NCI-H1105 (cell line): Measurements from ENCODE around the gene ARHGDIB.

Experiments
- DNase-seq: peaks from one replicate; lab custom pipeline; 2025; lab: John Stamatoyannopoulos, UW

ARHGDIB gene

DNA sequence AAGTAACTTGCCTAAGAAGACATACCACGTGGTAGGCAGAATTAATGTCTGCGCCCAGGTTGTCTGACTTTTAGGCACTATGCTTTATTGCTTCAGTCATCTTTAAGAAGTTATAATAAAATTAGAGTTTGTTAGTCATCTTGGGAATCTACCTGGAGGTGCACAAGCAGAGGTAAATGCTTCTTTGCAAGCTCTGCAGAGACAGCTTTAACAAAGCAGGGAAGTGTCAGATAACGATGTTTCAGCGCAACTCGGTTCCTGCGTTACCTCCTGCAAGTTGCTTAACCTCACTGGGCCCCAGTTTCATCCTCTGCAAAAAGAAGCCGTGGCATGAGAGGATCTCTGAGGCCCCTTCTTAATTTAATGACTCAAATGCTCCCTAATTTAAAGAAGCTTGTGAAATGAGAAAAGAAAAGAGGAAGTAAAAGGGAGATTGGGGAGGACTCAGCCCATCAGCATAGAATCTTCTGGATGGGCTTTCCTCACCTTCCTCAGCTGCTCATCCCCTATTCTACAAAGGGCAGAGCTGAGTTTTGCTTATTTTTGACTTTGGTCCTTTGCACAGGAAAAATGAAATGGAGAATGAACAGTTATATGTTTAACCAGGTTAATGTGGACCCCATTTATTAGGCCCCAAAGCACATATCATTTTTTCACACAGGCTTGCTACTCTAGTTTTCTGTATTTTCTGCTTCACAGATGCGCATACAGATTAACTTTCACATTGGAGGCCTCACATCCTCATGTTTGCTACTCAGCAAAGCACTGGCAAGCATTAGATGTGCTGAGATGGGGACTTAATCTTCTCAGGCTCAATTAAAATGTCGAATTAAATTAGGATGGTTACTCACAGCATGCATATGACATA, 5.1 kb downstream of the ARHGDIB start:
- no peak for DNase-seq

DNA sequence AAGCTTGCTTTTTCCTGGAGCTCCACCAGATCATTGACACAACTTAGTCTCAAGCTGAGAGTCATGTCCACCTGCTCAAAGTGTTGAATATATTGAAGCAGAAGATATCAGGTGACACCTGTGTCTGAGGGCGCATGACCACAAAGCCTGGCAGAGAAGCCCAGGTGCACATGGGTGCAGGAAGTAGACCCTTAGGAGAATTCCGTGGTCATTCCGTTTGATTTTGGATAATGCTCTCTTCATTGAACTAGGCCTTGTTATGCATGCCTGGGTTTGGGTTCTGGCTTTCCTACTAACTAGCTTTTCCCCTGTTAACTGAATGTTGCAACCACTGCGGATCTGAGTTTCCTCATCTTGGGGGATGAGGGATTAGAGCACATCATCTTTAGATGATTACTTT, 7.1 kb downstream of the ARHGDIB start:
- DNase-seq: no peak

DNA sequence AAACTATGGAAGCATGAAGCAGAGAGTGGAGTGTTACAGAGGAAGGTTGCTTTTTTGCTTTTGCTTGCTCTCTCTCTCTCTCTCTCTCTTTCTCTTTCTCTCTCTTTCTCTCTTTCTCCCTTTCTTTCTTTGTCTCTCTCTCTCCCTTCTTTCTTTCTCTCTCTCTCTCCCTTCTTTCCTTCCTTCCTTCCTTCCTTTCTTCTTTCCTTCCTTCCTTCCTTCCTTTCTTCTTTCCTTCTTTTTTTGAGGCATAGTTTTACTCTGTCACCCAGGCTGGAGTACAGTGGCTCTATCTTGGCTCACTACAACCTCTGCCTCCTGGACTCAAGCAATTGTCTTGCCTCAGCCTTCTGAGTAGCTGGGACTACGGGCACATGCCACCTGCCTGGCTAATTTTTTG, 7.6 kb downstream of the ARHGDIB start:
- DNase-seq: no peak

DNA sequence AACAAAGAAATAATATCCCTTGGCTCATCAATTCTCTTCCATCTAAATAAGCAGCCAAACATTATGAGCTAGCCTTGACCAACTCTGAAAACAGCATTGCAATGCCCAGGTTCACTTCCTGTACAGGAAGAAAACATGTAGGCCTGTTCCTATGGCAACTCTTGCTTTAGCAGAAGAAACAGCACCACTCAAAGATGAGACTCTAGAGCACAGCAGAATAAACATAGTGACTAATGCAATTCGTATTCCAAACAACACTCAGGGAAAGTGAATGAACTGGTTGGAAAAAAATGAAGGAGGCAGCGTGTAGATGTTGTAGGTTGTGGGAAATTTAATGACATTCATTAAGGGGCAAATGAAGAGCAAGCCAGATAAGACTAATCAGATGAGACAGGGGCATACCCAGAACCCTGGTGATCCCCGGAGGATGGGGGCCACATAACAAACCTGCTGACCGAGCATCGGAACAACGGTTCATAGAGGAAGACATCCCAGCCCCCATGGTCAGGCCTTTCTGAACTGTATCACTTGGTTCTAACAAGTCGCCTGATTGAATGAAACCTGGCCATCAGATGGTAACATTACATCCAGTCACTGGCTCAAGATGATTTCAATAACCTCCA, 9.0 kb downstream of the ARHGDIB start:
- no peak for DNase-seq

DNA sequence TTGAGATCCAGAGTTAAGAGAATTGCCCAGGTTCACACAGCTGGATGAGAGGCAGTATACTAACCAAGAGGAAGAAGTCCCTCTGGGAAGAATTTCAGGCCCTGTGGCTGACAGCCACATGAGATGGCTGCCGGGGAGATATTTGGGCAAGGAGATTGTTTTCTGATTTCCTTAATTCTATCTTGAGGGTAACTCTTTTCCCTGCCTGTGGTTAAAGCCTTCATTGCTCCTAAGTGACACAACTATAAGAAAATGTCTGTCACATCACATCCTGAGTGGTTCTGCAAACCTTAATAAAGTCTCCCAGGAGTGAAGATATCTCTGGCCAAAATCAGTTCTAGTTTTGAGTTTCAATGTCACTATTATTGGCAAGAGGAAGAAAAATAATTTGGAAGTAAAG, 9.6 kb downstream of the ARHGDIB start:
- DNase-seq: no peak

DNA sequence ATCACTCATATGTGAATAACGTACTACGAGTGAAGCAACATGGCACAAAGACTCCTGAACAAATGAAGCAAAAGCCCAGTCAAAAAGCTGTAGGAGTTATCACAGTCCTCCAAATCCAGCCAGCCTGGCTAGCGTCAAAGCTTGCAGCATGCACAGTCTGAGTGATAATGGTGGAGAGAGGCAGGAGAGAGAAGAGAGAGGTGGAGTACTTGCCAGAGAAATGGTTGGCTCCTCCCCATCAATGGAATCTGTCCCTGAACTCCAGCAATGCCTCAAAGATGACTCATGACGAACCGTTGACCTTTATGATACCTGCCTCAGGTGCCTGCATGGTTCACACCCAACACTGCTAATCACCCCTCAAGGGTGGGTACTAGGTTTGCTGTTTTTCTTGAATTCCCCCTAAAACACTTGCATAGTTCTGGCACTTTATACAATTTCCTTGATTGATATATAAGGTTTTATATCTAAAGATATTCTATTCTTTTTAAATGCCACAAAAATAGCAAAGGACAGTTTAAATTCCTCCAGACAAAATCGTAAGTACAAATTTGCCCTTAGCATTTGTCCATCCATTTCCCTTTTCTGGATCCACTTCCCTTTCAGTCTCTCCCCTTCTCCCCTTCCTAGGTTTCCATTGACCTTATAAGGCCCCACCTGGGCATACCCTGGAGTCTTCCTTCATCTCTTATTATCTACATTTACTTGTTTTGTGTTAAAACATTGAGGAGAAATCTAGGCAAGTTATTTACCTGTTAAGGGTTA, 10.2 kb downstream of the ARHGDIB start:
- DNase-seq: no peak

DNA sequence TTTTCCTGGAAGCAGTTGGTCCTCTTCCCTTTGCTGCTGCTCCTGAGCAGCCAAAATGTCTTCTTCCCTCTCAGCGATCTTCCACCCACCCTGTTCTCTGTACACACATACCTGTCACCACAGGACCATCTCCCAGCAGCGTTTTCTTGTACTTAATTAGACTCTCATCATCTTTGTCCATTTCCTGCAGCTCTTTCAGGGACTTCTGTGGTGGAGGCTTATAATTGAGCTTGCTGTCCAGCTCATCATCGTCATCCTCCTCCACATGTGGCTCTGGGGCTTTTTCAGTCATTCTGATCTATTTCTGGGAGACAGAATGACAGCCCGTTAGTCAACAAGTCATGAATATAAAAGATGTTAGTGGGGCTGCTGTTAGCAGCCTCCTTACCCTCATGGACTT, 11.0 kb downstream of the ARHGDIB start:
- no peak for DNase-seq

DNA sequence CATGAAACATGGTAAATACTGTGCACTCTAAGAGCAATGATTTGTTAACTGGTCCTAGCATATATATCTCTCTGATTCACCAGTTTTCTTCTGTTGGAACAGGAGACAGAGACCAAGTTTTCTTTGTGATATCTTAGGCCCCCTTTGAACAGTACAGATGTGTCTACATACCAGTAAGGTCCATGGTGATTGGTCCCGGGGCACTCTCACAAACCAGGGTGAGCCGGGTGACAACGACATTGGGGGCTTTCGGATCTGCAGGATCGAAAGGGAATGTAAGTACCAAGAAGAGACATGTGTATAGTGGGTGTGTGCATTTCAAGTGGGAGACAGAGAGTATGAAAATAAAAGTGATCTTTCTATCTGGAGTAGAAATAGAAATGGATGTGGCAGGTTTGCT, 11.8 kb downstream of the ARHGDIB start:
- no peak for DNase-seq

DNA sequence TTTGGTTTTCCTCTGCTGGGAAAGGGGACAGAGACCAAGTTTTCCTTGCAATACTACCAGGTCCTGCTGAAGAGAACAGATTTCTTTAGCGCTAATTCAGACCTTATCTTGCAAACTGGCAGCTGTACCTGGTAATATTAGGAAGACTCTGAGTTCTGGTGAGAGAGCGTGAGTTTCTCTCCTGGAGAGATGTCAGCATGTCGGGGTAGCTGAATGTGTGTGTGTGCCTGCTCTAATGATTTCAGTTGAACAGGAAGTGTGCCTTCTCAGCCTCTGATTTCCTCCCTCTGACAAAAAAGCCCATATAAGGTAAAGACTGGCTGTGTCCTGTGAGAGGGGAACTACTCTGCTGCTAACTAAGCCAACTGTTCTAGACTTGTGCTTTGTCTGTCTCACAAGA, 12.7 kb downstream of the ARHGDIB start:
- no peak for DNase-seq

DNA sequence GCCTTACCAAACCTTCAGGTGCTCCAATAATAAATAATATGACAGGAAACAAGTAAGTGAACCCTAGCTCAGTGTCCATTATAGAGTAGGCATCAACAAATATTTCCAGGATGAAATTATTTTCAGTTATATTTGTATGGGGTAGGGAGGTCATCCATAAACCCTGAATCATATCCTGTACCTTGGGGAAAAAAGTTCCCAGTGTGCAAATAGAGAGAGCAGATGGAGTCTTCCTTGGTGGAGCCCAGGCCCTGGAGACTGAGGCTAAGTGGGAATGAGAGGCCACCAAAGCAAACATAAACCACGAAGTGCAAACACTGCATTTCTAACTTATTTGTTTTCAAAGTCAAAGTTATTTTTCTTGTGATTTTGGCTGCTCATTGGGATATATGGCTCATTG, 14.5 kb downstream of the ARHGDIB start:
- DNase-seq: no peak

DNA sequence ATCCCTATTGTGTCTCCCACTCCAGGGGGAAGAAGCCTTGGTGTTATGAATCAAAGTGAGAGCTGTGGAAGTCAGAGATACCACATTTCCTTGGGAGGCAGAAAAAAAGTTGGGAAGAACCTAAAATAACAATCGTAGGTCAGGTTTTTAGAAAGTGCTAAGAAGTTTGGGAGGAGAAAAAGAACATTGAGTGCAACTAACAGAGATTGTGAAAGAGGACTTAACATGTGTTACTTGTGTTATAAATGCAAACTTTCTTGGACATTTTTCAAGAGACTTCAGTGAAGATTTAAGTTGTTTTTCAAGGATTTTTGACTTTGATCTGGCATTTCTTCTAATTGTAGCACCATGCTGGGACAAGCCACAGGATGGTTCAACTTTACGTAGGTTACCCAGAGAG, 15.2 kb downstream of the ARHGDIB start:
- DNase-seq: no peak

DNA sequence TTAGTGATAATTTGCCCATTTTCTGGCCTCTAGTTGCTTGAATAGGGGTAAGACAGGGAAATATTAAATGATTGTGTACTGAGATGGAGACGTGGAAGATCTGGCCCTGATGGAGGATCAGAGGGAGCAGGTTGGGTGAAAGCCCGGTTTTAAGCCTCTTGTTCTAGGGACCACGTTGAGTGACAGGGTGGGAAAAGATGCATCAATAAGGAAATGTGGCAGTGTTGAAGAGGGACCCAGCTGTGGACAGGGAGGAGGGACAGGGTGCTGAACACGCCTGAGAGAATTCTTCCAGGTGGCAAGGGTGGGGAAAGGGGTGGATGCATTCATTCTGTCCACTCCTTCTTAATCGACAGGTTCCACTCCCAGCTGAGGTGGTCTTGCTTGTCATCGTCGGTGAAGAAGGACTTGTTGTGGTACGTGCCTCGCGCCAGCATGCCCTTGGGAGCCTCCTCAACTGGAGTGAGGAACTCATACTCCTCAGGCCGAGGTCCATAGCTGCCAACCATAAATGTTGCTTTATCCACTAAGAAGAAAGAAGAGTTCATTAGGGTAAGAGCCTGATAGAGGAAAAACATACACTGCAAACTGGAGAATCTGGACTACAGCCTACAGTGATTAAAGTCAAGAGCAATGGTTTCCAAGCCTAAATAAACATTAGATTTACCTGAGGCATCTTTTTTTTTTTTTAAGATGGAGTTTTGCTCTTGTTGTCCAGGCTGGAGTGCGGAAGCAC, 19.0 kb downstream of the ARHGDIB start:
- no peak for DNase-seq

DNA sequence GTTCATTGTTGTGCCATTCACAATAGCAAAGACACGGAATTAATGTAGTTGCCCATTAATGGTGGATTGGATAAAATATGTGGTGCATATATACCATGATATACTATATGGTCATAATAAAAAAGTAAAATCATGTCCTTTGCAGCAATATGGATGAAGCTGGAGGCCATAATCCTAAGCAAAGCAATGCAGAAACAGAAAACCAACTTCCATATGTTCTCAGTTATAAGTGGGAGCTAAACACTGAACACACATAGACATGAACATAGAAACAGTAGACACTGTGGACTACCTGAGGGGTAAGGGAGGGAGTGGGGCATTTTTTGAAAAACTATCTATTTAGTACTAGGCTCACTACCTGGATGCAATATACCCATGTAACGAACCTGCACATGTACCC, 20.0 kb downstream of the ARHGDIB start:
- no peak for DNase-seq

DNA sequence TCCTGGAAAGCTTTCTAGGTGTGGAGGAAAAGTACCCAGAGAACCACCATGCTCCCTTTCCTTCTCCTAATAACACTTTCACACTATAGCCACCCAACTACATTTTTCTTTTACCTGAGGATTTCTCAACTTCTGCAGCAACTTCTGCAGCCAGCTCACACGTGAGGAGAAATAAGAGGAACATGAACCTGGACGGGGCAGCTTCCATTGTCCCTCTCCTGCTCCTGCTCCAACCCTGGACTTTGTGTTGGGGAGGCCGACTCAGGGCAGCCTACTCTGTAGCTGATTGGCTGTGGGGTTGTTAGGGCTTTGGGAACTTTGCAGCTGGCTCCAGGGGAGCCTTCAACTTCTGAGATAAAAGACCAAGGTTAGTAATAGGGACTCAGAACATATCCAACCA, 23.1 kb downstream of the ARHGDIB start, which contains the start of gene ERP27:
Gene ERP27 (minus strand): TSS at position 237 of the 400 bp plus-strand sequence. CDS start 29 bp downstream, at position 208.
- no peak for DNase-seq

DNA sequence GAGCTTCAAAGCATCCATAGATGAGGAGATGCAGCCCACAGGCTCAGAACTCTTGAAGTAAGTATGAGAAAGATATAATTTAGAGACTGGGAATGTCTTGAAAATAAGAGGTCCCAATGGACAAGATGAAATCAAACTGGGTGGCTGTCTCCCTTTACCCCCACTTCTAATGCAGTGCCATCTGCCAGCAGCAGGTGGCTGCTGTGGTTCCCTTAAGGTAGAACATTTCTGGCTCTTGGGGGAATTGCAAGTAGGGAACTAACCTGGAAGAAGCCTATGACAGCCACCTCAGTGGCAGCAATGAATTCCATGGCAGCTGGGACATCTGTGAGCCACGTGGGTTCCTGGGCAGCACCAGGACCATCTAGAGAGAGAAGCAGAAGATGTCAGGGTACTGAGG, 23.7 kb downstream of the ARHGDIB start:
- no peak for DNase-seq

DNA sequence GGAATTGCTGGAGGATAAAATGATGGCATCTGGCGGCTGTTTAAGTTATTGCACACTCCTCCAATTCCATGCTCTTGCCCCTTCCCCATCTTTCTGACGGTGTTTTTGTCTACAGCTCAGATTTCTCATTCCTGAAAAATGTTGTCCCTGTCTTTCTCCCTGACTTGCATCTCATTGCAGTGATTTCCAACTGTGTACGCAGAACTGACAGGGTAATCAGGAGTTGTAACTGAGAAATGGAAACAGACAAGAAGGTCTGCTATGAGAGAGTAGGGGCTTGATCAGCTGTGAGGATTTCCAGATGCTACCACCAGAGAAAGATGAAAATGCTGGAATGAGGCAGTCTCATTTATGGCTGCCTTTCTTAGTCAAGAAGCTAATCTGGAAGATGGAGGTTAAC, 24.4 kb downstream of the ARHGDIB start:
- no peak for DNase-seq

DNA sequence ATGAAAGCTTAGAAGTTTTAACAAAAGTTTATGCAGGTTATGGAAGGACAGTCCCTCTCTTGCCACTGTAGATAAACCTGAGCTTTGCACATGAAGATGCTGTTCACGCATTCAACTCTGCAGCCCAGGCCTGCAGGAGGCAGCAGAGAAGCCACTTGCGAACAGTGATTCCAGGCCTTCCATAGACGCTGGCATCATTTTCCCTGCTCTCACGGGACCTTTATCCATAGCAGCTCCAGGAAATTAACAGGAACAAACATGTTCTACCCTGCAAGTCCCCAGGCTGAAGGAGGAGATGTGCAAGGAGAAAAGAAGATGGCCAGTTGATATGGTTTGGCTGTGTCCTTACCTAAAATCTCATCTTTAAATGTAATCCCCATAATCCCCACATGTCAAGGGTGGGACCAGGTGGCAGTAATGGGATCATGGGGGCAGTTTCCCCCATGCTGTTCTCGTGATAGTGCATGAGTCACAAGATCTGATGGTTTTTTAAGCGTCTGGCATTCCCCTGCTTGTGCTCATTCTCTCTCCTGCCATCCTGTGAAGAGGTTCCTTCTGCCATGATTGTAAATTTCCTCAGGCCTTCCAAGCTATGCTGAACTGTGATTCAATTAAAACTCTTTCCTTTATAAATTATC, 25.1 kb downstream of the ARHGDIB start:
- no peak for DNase-seq

DNA sequence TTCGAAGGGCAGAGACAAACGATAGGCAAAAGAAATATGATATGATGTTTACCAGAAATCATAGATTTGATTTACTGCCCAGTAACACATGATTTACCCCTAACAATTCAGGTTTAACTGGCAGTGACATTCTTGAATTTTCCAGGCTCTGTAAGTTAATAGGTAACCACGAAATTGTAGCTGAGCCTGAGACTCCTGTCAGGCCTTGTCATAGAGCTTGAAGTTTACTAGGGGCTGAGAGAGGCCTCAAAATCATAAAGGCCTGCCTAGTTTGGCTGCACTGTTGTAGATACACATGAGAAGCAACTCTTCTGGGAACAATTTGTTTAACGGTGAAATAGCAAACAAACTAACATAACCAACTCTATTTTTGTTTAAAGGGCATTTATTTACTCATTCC, 26.4 kb downstream of the ARHGDIB start:
- no peak for DNase-seq

DNA sequence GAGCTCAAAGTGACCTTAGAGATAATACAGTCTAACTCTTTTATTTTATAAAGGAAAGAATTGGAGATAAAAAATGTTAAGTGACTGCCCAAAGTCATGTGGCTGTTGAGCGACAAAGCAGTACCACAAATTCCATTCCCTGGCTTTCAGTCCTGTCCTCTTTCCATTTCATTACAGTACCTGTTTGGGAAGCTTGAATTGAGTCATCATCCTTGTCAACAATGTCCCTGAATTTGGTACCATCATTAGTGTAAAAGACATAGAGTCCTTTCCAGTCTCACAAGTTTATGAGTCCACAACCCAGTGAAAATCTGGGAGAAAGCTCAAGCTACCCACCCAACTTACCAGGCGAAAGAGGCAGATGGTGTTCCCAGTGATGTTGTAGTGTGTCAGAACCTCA, 26.9 kb downstream of the ARHGDIB start:
- no peak for DNase-seq

DNA sequence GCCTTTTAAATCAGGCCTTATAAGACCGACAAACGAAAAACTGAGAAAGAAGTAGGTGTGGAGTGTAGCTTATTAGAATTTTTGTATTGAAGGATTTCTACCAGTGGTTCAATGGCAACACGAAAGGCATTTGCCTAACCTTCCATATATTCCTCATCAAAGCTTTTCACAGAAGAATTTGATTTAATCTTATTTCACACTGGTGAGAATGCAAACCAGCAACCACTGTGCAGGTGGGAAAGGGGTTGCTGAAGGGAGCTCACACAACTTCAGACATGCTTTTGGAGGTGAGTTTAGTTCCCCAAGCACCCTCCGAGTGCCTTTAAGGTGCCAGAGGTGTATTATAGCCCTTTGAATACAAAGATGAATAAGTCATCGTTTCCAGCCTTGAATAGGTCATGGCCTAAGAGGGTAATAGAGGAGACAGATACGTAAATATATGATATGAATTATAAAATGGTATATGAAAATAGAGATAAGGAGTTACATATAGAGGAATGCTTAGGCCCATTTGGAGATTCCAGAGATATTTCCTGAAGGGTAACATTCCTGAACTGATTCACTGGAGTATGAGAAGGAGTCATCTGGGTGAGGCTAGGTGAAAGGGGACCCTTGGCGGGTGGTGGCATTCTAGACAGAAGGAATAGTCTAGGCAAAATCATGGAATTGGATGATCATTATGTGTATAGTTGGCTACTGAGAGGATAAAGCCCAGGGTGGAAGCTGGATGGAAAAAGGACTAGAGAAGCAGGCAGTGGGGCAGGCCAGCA, 29.4 kb downstream of the ARHGDIB start:
- no peak for DNase-seq

DNA sequence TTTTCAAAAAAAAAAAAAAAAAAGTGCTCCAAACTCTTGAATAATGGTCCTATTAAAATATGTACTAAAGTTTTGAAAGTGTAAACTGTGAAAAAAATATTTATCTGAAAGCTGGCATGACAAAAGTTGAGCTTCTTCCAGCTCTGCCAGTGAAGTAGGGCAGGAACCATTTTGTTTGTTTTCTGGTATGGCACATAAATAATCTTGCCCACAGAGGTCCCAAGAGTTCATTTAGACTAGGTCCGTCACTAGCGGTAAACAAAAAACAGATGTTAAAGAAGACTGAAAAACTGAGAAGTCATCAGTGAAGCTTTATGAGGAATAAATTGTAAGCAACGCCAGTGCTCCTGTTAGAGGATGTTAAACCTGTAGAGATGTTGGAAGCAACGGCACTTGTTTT, 30.0 kb downstream of the ARHGDIB start:
- no peak for DNase-seq
